ENCODE data around the gene S100A7A. TPM values are rescaled to one million over a fixed set of nuclear protein-coding genes. Genes with fewer than 3 reads are reported as not detected.
"Not testable (repeated sequence)": the region's sequence is repeated elsewhere in the genome, so short reads cannot be mapped to it uniquely, and the experiment has no call there.

S100A7A gene
- total RNA-seq, 1 donor from 2014 or later: not detected

GRCh38 chr1:153456396-153456795 is 40.1 kb downstream of the S100A7A start:
- no peak for DNase-seq (ENCODE audit: low read depth)

GRCh38 chr1:153459655-153460054 is 43.3 kb downstream of the S100A7A start:
- DNase-seq (ENCODE audit: low read depth): no peak

- DNase-seq (ENCODE audit: low read depth): no peak
Measured at GRCh38 chr1:153460551-153460950, 44.2 kb downstream of the S100A7A start, which contains the start of gene S100A7. TSS of gene S100A7 (minus strand) at chr1:153460651. CDS start at chr1:153459013, 1,638 bp downstream.

- DNase-seq (ENCODE audit: low read depth): not testable (repeated sequence)
Measured at GRCh38 chr1:153462741-153463140, 46.4 kb downstream of the S100A7A start.

DNA sequence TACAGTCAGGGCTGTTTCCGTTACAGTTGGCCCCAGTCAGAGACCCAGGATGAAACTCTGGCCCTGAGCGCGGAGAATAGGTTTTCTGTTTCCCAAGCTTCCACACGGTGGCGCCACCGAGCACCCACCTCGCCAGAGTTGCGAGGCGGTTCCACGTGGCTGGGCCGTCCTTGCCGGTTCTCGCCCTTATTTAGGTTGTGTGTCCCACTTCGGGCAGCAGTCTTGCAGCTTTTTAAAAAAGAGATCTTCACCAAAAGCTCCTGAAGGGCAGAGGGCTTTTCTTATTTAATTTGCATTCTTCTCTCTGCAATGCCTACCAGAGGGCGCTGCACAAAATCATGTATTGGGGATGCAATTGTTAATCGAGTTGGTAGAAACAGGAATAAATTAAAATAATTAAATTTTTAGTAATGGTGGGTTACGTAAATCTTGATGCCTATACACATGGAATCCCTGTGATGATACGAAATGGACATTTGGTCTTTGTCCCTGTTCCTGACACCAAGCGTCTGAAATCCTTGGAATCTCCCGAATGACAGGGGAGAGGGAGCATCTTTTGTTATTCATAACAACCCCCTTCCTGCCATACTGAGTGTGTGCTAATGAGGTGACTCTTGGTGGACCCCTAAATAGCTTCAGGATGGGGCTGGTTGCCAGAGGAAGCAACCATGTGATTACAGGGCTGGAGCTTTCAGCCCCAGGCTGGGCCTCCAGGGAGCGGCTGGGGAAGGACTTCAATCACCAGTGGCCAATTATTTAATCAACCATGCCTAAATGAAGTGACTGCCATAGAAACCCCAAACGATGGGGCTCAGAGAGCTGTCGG is 49.7 kb downstream of the S100A7A start:
- peak; percentile 41 for DNase-seq (ENCODE audit: low read depth)

DNA sequence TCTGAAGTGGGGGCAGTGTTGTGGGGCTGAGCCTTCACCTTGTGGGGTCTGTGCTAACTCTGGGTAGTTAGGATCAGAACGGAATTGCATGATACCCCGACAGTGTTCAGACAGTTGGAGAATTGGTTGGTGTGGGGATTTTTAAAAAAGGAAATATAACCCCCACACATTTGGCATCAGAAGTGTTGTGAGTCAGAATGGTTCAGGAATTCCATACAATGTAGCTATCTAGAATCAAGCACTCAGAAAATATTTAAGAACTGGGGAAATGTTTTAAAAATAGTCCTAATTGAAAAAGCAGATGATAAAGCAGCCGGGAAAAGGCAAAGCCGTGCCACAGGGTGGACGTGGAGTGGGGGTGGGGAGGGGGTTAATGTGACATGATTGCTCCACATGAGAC is 50.6 kb downstream of the S100A7A start:
- no peak for DNase-seq (ENCODE audit: low read depth)

DNA sequence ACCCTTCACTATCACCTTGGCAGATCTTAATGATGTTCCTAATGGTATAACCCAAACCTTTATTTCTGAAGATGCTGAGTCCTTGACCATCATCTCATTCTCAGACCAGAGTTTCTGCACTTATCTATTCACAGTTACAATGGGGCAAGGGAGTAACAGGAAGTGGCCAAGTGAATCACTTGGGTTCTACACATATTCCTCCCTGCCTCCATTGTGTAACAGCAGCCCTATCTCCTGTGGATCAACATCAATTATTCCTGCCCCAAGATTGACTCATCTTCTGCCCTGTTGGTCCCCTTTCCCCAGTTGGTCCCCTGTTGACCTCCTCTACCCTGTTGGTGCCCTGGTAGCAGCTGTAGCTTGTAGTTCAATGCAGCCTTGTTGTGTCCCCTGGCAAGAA is 54.4 kb downstream of the S100A7A start:
- no peak for DNase-seq (ENCODE audit: low read depth)

Other genes starting within 250 kb of the S100A7A start
- gene LELP1, start 213.1 kb upstream of the S100A7A start, total RNA-seq: not detected in 2 replicates
- not detected in 2 replicates for gene PRR9, start 198.9 kb upstream of the S100A7A start, total RNA-seq
- not detected in 2 replicates for gene LORICRIN, start 156.8 kb upstream of the S100A7A start, total RNA-seq
- not detected in 2 replicates for gene PGLYRP3, start 103.6 kb upstream of the S100A7A start, total RNA-seq
- not detected in 2 replicates for gene PGLYRP4, start 67.7 kb upstream of the S100A7A start, total RNA-seq
- gene S100A9, start 58.7 kb upstream of the S100A7A start, total RNA-seq: not detected in 2 replicates
- gene S100A12, start 40.9 kb upstream of the S100A7A start, total RNA-seq: not detected in 2 replicates
- gene S100A8, start 25.4 kb upstream of the S100A7A start, total RNA-seq: not detected in 2 replicates
- not detected in 2 replicates for gene S100A7, start 44.1 kb downstream of the S100A7A start, total RNA-seq
- gene S100A6, start 119.5 kb downstream of the S100A7A start, total RNA-seq: 423 and 449 TPM in 2 replicates
- gene S100A5, start 124.4 kb downstream of the S100A7A start, total RNA-seq: 2.5 and 2.9 TPM in 2 replicates
- gene S100A4, start 129.3 kb downstream of the S100A7A start, total RNA-seq: 757 and 902 TPM in 2 replicates
- gene S100A3, start 132.7 kb downstream of the S100A7A start, total RNA-seq: 7.8 and 10.8 TPM in 2 replicates
- gene S100A2, start 149.3 kb downstream of the S100A7A start, total RNA-seq: 6.4 and 7.1 TPM in 2 replicates
- gene S100A16, start 196.6 kb downstream of the S100A7A start, total RNA-seq: 591 and 800 TPM in 2 replicates
- not detected in 2 replicates for gene S100A14, start 199.8 kb downstream of the S100A7A start, total RNA-seq
- 237 and 291 TPM in 2 replicates for gene S100A13, start 211.0 kb downstream of the S100A7A start, total RNA-seq
- 0.52 and 3.3 TPM in 2 replicates for gene S100A1, start 211.9 kb downstream of the S100A7A start, total RNA-seq
- gene CHTOP, start 217.5 kb downstream of the S100A7A start, total RNA-seq: 59.2 and 71.6 TPM in 2 replicates
- 68.3 and 75.1 TPM in 2 replicates for gene SNAPIN, start 242.2 kb downstream of the S100A7A start, total RNA-seq

All from myocyte (in vitro differentiated cells).